Measurements from ENCODE around the gene UNC93A.

GRCh38 chr6:167338541-167339117 is 47.5 kb downstream of the UNC93A start:
- TF ChIP-seq CTCF (IDR thresholded peaks at IDR 0.05; ENCODE audit: borderline replicate concordance, extremely low read depth, low read length, poor library complexity, severe bottlenecking) = no peak
- no peak for TF ChIP-seq EZH2 (IDR thresholded peaks at IDR 0.05; ENCODE audit: borderline replicate concordance, low read depth, low read length, severe bottlenecking)
